ENCODE results near the gene SLC37A2.

DNA sequence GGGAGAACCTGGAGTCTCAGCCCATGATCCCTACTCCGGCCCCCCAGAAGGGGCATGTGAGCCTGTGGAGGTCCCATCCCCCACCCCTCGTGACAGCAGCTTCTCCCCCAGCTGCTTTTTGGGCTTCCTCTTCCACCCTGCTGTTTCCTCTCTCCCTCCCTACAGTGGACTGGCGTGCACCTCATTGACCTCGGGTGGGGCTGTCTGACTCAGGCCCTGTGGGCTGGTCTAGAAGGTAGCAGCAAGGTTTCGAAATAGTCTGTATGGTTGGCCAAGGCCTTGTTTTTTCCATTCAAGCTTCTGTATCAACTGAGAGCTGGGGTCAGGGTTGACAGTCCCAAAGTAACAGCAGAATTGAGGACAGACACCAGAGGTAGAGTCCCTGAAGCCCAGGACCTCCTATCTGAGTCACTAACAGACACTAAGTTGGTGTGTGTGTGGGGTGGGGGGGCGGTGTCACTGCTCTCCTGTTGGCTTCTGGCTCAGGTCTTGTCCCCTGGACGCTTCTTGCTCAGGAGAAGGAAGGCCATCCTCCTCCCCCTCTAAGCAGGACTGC, 7.7 kb downstream of the SLC37A2 start:
- TF ChIP-seq, protein P1, sequence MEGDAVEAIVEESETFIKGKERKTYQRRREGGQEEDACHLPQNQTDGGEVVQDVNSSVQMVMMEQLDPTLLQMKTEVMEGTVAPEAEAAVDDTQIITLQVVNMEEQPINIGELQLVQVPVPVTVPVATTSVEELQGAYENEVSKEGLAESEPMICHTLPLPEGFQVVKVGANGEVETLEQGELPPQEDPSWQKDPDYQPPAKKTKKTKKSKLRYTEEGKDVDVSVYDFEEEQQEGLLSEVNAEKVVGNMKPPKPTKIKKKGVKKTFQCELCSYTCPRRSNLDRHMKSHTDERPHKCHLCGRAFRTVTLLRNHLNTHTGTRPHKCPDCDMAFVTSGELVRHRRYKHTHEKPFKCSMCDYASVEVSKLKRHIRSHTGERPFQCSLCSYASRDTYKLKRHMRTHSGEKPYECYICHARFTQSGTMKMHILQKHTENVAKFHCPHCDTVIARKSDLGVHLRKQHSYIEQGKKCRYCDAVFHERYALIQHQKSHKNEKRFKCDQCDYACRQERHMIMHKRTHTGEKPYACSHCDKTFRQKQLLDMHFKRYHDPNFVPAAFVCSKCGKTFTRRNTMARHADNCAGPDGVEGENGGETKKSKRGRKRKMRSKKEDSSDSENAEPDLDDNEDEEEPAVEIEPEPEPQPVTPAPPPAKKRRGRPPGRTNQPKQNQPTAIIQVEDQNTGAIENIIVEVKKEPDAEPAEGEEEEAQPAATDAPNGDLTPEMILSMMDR (IDR thresholded peaks at IDR 0.05) = no peak
- TF ChIP-seq EP300 (IDR thresholded peaks at IDR 0.05) = peak in 1 of 4 donors; percentile 17
- TF ChIP-seq POLR2A (IDR thresholded peaks at IDR 0.05) = no peak
